ENCODE results near the gene ZKSCAN3.
"Not testable (repeated sequence)": the region's sequence is repeated elsewhere in the genome, so short reads cannot be mapped to it uniquely, and the experiment has no call there.

The ZKSCAN3 gene

GRCh38 chr6:28343898-28344677 is 5.7 kb upstream of the ZKSCAN3 start:
- no peak for DNase-seq

- no peak for DNase-seq
Measured at GRCh38 chr6:28345201-28345600, 4.5 kb upstream of the ZKSCAN3 start.

GRCh38 chr6:28347119-28347518 is 2.6 kb upstream of the ZKSCAN3 start:
- DNase-seq, result no peak

GRCh38 chr6:28349344-28349891 is 329 bp upstream of the ZKSCAN3 start:
- DNase-seq, result no peak

GRCh38 chr6:28351087-28351486 is 1.3 kb downstream of the ZKSCAN3 start:
- no peak for DNase-seq

GRCh38 chr6:28351493-28351925 is 1.8 kb downstream of the ZKSCAN3 start:
- no peak for DNase-seq

GRCh38 chr6:28353356-28353755 is 3.6 kb downstream of the ZKSCAN3 start:
- no peak for DNase-seq

GRCh38 chr6:28353981-28354676 is 4.4 kb downstream of the ZKSCAN3 start:
- no peak for DNase-seq

GRCh38 chr6:28354688-28355554 is 5.2 kb downstream of the ZKSCAN3 start:
- DNase-seq, result no peak

- DNase-seq, result peak; percentile 79
Measured at GRCh38 chr6:28355743-28356665, 6.3 kb downstream of the ZKSCAN3 start.

GRCh38 chr6:28356666-28357020 is 6.9 kb downstream of the ZKSCAN3 start:
- DNase-seq, result no peak

- DNase-seq, result no peak
Measured at GRCh38 chr6:28357036-28357435, 7.3 kb downstream of the ZKSCAN3 start.

- not testable (repeated sequence) for DNase-seq
Measured at GRCh38 chr6:28359562-28359961, 9.8 kb downstream of the ZKSCAN3 start.

GRCh38 chr6:28360961-28361360 is 11.2 kb downstream of the ZKSCAN3 start:
- DNase-seq, result no peak

- not testable (repeated sequence) for DNase-seq
Measured at GRCh38 chr6:28365590-28365989, 15.8 kb downstream of the ZKSCAN3 start.

- no peak for DNase-seq
Measured at GRCh38 chr6:28368522-28368921, 18.8 kb downstream of the ZKSCAN3 start.

- DNase-seq, result no peak
Measured at GRCh38 chr6:28369463-28369862, 19.7 kb downstream of the ZKSCAN3 start.

GRCh38 chr6:28370440-28370839 is 20.7 kb downstream of the ZKSCAN3 start:
- no peak for DNase-seq

GRCh38 chr6:28371280-28371679 is 21.5 kb downstream of the ZKSCAN3 start:
- no peak for DNase-seq

- no peak for DNase-seq
Measured at GRCh38 chr6:28371706-28372451, 22.1 kb downstream of the ZKSCAN3 start.

- DNase-seq, result no peak
Measured at GRCh38 chr6:28373925-28374324, 24.2 kb downstream of the ZKSCAN3 start.
